GM12891 (cell line): Measurements from ENCODE around the gene RIMBP2.

ENCODE experiments used
- DNase-seq: peaks from one replicate; pipeline ENCODE4 v3.0.0; 2011; ENCODE audit warnings: low spot score; ENCODE audit not compliant: insufficient read length
- FAIRE-seq: peaks from 2 replicates; lab custom pipeline; 2011; peaks lifted over from hg19 to GRCh38; lab: Jason Lieb, UNC
- PAX5 ChIP-seq: IDR thresholded peaks from 2 replicates; pipeline ENCODE4 v1.6.1; 2011; ENCODE audit warnings: low read length, moderate library complexity, mild to moderate bottlenecking; ENCODE audit not compliant: insufficient read depth, severe bottlenecking
- POLR2A ChIP-seq: IDR thresholded peaks from 2 replicates; pipeline ENCODE4 v1.6.1; 2011; ENCODE audit warnings: low read depth, low read length, control low read depth
- POLR2AphosphoS5 ChIP-seq: IDR thresholded peaks from 2 replicates; pipeline ENCODE4 v1.6.1; 2011; ENCODE audit warnings: low read depth, low read length, control low read depth
- POU2F2 ChIP-seq: IDR thresholded peaks from 2 replicates; pipeline ENCODE4 v1.6.1; 2011; ENCODE audit warnings: low read depth, mild to moderate bottlenecking, control low read depth, low read length, moderate library complexity
- SPI1 ChIP-seq: IDR thresholded peaks from 2 replicates; pipeline ENCODE4 v1.6.1; 2011; ENCODE audit warnings: low read depth, low read length, control low read depth
- TAF1 ChIP-seq: IDR thresholded peaks from 2 replicates; pipeline ENCODE4 v1.6.1; 2011; ENCODE audit warnings: low read depth, low read length, control low read depth

RIMBP2 gene

DNA sequence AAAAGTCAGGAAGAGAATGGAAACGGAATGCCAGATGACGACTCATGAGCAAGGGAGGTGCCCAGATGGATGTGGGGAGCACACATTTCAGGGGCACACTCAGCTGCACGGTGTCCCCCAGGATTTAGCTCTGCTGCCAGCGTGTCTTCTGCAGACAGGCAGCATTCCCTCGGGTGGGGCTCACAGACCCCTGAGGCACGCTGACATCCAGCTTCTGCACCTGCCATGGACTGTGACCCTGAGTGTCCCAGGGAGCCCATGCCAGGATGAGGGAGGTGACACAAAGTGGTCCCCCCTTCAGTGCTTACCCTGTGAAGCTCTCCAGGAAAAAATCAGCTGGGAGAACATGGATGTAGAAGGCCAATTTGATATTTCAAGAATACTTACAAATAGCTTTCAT is 294.2 kb downstream of the RIMBP2 start:
- DNase-seq (no peak), FAIRE-seq (no peak)
- TF ChIP-seq POU2F2 (no peak), TAF1 (no peak), POLR2AphosphoS5 (no peak), PAX5 (no peak), SPI1 (no peak)

DNA sequence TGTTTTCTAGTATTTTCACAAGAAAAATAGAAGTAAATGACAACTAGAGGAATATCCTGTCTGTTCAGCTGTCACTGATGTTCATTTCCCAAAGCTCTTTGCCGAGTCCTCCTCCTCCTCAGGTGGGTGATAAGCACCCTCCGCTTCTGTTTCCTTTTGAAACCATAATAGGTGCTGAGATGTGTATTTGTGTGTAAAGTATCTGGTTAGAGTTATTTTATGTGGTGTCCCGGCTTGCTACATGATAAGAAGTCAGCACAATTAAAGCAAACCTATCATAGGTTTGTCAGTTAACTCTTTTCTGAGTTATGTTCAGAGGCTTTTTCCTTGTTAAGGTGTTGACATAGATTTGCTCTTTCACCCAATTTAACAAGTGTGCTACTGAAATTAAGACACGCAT is 296.0 kb downstream of the RIMBP2 start:
- no peak for DNase-seq
- no peak for FAIRE-seq
- TF ChIP-seq PAX5 (no peak), POLR2AphosphoS5 (no peak), SPI1 (no peak)

- FAIRE-seq (no peak), DNase-seq (no peak)
- TF ChIP-seq POLR2A (no peak), POU2F2 (no peak), SPI1 (no peak), TAF1 (no peak), POLR2AphosphoS5 (no peak), PAX5 (no peak)
These were observed 297.0 kb downstream of the RIMBP2 start for GRCh38 chr12:130419116-130419515.

GRCh38 chr12:130418251-130418650 is 297.8 kb downstream of the RIMBP2 start:
- DNase-seq (no peak), FAIRE-seq (no peak)
- TF ChIP-seq POLR2A (no peak), SPI1 (no peak), POU2F2 (no peak), TAF1 (no peak), POLR2AphosphoS5 (no peak)

DNA sequence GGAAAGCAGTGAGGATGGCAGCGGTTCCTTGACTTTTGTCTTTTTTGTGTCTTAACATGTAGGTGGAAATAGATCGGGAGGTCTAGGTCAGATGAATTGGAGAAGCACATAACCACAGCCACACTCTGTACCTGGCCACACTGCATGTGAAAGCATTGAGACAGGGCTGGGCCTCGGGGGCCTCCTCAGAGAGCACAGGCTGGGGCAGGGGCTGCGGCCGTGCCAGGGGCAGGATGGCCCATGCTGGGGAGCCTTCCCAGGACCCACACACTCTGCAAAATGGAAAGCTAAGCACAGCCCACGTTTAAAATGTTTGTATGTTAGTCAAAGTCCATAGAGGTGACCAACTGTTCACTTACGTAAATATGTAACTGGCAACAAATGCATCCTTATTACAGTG is 301.7 kb downstream of the RIMBP2 start:
- FAIRE-seq, result no peak
- no peak for TF ChIP-seq PAX5
- no peak for TF ChIP-seq POU2F2
- no peak for TF ChIP-seq POLR2AphosphoS5
- TF ChIP-seq POLR2A, result no peak
- TF ChIP-seq TAF1, result no peak
- TF ChIP-seq SPI1, result no peak
- no peak for DNase-seq

GRCh38 chr12:130413909-130414308 is 302.2 kb downstream of the RIMBP2 start:
- no peak for DNase-seq
- no peak for TF ChIP-seq POLR2A
- no peak for TF ChIP-seq TAF1
- no peak for TF ChIP-seq PAX5
- no peak for TF ChIP-seq SPI1
- TF ChIP-seq POU2F2, result no peak
- no peak for TF ChIP-seq POLR2AphosphoS5
- FAIRE-seq, result no peak

DNA sequence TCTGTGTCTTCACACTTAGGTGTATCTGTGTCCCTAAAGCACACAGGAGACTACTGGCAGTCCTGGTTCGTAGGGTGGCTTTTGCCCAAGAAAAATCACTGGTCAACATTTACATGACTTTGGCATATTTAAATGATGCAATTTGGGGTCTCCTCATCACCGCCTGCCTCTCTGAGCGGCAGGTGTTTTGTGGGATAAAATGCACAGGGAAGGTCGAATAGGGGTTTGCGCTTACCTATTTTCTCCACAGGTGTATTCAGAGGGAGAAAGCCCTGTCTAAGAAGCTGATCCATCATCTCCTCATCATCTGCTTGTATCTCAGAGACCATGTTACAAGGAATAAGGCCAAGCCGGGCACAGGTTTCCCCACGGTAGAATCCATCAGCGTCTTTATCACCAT is 303.7 kb downstream of the RIMBP2 start:
- TF ChIP-seq POLR2A (no peak), POLR2AphosphoS5 (no peak), PAX5 (no peak), TAF1 (no peak), POU2F2 (no peak), SPI1 (no peak)
- no peak for DNase-seq
- FAIRE-seq, result no peak

DNA sequence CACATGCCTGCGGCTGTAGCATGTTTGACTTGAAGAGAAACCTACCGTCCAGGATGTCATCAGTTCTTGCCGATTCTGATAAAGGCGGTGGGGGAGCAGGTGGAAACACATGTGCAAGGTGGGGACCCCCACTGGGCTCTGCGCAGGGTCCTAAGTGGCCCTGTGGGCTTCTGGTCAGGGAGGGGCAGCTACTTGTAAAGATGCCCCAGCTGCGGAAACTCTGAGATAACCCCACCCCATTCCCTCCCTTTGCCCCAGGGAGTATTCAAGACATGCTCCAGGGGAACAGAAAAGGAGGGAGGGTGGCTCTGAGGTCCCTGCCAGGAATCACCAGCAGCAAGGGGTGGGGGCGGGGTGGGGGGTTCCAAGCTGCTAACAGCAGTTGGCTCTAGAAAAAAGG is 310.8 kb downstream of the RIMBP2 start:
- no peak for TF ChIP-seq POU2F2
- no peak for TF ChIP-seq TAF1
- no peak for TF ChIP-seq POLR2A
- TF ChIP-seq PAX5, result no peak
- TF ChIP-seq POLR2AphosphoS5, result no peak
- TF ChIP-seq SPI1, result no peak
- DNase-seq (no peak), FAIRE-seq (no peak)

GRCh38 chr12:130401703-130402102 is 314.4 kb downstream of the RIMBP2 start:
- FAIRE-seq (no peak), DNase-seq (no peak)
- no peak for TF ChIP-seq POU2F2
- TF ChIP-seq POLR2A, result no peak
- no peak for TF ChIP-seq TAF1
- TF ChIP-seq SPI1, result no peak
- TF ChIP-seq POLR2AphosphoS5, result no peak
- TF ChIP-seq PAX5, result no peak
